GM18870 (cell line): Measurements from ENCODE around the gene KDM4C.
A peak's percentile ranks its signal among the peaks of the same experiment; 100 is the strongest.

Source experiments
- ATAC-seq: cut with Tn5 transposase; IDR thresholded peaks from one replicate; pipeline ENCODE4 v1.9.1; 2021; ENCODE audit warnings: moderate library complexity; ENCODE audit not compliant: unreplicated experiment

The KDM4C gene

DNA sequence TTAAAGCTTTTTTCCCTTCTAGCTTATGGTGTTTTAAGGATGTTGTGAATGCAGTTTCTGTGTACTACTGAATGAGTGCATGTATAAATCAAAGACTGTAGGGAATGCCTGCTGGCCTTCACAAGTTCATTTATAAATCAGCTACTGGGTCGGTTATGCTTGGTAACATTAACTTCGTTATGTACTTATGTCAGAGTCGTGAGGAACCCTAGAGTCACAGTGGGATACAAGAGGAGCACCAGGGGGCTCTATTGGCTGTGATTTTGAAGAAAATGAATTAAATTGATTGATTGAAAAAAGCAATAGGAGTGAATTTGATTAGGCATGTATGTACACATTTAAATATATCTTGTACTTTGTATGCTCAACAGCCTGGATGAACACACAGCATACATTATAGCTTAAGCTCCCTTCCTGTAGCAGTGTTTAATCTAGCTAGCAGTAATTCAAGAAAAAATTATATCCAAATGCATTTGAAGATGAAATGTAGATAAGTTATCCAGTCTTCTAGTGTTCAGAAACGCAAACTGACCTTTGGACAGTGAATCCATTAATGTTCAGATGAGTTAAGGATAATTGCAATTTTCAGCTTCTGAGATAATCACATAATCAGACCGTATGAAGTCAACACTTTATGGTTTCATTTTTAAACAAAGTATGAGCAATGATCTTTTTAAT lies 204.2 kb downstream of the KDM4C start:
- no peak for ATAC-seq

DNA sequence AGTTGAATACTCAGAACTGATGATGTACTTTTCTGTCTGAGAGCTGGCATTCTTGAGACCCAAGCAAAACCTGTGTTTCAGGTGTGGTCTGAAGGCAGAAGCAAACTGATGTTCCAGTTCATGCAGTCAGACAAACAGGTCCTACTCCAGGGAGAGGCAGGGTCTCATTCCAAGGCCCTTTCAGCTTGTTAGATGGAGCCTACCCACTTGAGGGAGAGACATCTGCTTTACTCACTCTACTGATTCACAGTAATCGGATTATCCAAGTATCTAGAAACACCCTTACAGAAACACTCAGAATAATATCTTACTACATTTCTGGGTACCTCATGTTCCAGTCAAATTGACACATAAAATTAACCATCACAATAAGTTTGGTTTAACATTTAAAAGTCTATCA lies 207.8 kb downstream of the KDM4C start:
- ATAC-seq: no peak

DNA sequence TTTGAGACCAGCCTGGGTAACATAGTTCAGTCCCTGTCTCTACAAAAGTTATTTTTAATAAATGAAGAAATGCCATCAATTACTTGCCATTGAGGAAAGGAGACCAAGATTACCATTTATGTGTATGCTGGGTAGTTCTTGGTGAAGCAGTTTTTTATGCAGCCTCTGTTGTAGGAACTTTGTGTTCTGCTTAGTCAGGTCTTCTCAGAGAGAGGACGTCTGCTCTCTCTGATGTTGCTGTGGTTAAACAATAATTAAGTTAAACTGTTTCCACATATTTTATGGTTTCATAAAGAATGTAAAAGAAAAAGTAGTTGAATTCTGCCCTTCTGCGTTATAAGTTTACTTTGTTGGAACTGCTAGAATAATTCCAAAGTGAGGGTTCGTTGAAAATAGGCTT lies 210.5 kb downstream of the KDM4C start:
- no peak for ATAC-seq

DNA sequence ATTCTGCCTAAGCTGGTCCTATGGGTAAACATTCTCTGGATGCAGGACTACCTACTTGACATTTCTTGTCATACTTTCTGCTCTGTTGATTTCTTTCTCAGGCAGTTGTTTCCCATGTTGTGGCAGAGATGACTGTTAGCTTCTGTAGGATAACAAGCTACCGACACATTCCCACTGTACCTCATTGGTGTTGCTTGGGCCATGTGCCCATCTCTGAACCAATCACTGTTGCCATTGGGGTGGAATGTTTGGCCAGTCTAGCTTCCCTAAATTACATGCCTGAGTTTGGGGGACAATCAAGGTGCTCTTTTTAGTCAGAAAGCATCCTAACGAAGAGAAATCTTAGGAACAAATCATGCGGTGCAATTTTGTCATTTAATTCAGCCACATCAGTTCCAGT lies 212.0 kb downstream of the KDM4C start:
- no peak for ATAC-seq

DNA sequence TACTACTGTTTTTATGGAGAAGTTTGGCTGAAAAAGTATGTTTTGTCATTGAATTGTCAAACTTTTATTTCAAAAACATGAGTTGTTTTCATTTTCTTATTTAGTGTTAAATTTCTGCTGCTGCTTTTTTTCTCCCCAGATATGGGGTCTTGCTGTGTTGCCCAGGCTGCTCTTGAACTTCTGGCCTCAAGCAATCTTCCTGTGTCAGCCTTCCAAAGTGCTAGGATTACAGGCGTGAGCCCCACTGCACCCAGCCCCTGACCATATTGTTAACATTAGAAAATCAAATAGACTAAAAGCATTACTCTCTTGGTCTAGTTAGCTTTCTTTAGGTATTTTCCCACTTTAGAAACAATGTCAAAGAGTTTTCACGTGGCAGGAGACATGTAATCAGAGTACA lies 215.3 kb downstream of the KDM4C start:
- no peak for ATAC-seq

DNA sequence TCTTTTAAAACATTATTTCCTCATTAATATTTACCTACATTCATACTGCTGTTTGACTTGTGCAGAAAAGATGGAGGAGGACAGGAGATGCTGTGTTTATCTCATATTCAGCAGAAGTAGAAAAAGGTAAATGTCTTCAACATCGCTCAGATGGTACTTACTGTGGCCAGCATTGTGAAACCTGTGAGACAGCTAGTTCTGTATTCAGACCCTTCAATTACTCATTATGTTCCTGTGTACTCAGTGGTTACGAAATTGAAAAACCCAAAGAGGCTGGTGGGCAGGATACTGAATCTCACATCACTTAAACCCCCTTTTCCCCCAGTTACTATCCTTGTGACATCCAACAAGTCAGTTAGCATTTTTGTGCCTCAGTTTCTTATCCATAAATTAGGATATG lies 216.0 kb downstream of the KDM4C start:
- peak; percentile 99 for ATAC-seq

DNA sequence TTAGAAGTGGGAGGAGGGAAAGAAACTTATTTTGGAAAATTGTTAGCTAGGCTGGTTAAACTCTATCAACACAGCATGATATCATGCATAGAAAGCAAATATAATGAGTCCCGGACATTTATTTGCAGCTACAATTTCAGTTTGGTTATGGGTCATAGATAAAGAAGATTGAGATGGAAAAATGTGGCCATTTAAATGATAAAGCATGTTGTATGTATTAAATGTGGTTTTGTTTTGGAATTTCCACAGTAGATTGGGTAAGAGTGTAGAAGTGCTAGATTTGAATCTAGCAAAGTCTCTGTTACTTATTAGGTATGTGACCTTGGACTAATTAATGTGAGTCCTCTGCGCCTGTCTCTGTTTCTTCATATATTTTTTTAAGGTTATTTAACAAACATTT lies 217.4 kb downstream of the KDM4C start:
- no peak for ATAC-seq

DNA sequence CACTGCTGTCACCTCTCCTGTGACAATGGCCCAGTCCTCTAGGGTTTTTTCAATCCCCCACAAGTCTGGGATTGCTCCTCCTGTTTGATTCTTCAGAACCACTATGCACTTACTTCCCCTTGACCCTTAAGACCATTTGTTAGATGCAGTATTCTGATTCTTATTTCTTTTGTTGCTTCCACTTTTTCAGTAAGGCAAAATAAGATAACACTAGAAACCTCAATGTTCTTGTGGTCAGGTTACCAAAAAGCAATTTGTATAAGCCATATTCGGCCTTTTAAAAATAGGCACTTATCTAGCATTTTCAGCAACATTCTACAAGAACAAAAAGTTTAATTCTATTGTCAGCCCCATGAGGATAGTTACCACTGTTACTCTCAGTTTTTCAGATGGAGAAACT lies 220.0 kb downstream of the KDM4C start:
- no peak for ATAC-seq

DNA sequence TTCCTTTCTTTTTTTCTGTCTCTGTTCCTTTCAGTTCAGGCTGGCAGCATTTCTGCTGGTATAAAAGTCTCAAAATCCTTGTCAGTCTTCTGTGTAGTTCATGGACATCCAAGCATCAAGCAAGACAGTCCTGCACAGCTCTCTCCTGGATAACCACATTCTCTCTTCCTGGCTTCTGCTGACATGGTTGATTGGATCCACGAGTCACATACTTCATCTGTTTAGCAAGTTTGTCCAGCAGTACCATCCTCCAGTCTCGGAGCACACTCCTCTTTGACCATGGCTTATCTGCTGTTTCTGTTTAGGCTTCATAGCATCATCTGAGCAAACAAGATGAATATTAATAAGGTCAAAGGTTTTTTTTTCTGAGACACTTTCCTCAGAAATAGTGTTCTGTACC lies 220.8 kb downstream of the KDM4C start:
- no peak for ATAC-seq

DNA sequence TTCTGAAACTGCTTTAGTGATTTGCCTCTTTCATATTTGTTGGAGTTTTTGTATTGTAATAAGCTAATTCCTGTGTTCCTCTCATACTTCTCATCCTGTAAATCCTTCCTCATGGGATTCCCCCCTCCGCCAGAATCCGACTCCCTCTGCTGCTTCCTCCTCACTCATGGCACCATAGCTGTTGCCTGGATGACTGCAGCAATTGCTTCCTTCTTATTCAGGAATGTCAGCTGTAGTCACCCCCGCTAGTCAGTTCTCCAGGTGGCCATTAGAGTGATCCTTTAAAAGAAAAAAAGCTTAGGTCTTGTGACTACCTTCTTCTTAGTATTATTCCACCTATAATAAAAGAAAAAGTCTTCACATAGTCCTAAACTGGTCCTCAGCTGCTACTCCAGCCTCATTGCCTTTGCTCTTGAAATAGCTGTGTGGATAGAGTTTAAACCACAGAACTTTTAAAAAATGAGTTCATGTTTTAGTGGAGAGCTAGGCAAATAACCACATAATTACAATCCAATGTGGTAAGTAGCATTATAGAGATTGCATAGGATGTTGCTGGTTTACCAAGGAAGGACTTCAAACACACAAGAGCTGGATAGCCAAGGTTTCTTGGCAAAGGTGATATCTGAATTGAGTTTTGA lies 227.3 kb downstream of the KDM4C start:
- ATAC-seq: no peak

DNA sequence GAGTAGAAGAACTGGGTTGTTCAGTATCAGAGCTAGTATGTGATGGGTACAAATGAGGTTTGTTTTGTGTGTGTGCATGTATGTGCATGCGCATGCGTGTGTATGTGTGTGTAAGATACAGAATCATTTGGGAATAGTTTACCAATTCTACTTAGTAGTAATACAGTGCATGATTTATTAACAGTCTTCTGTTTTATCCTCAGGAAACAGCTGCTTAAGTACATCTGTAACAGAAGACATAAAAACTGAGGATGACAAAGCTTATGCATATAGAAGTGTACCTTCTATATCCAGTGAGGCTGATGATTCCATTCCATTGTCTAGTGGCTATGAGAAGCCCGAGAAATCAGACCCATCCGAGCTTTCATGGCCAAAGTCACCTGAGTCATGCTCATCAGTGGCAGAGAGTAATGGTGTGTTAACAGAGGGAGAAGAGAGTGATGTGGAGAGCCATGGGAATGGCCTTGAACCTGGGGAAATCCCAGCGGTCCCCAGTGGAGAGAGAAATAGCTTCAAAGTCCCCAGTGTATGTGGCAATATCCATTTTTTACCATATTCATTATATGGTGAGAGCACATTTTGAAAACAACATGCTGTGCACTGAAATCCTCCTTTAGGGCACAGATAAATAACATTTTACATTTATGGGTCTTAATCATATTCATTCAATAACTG lies 228.5 kb downstream of the KDM4C start:
- no peak for ATAC-seq

DNA sequence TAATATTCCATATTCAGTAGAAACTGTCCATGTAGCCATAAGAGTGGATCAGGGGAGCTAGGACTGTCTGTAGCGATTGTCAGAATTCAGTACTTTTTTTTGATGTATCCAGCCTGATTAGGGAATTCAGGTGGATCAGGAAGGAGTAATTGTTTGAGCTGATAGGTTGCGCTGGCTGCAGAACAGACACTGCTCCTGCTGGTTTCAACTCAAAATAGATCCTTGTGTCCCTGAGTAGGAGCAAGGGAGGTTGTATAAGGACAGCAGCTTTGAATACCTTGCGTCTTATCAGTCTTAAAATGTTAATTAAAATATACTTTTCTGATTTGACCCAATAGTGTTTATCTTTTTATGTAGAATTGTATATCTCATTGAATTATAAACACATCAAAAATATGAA lies 229.6 kb downstream of the KDM4C start:
- ATAC-seq: no peak

DNA sequence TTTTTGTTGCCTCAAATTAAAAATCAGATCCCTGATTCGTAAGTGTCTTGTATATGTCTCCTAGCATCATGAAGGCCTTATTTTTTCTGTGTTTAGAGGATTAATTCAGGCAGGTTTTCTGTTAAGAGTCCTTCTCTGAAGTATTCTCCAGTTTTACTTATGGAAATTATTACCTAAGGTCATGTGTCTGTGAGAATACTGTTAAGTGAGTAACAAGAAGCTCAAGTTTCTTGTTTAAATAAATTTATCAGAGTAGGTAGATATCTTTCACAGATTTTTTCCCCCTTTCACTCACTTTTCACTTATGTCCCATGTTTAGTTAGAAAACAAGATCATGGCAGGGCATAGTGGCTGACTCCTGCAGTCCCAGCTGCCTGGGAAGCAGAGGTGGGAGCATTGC lies 233.6 kb downstream of the KDM4C start:
- no peak for ATAC-seq

DNA sequence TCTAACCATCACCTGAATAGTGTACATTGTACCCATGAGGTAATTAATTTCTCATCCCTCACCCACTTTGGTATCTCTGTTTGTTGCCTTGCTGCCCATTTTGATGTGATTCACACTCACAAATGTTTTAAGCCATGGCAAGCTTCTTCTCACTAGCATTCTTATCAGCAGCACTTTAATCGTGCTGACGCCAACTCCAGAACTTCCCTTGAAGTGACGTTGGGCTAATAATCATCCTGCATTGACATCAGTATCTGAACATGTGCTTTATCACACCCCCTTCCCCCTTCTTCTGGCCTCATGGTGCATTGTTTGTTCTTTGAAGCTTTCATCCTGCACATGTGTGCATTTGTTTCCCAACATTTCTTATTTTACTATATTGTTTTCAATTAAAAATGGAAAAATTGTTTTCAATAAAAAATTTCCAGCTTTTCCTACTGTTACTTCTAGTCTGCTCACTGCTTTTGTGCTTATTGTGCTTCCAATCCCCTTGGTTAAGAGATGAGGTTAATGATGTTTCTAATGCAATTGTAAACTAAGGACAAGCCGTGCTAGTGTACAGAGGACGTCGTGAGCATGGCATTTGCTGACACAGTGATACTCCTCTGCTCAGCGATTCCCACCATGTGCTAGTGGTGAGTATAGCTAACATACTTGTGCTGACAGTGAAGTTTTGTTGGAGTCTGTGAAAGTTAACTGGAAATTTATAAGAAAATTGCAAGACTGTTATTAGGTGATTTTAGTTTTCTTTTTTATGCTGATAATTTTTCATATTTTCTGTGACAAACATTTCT lies 238.5 kb downstream of the KDM4C start:
- no peak for ATAC-seq

DNA sequence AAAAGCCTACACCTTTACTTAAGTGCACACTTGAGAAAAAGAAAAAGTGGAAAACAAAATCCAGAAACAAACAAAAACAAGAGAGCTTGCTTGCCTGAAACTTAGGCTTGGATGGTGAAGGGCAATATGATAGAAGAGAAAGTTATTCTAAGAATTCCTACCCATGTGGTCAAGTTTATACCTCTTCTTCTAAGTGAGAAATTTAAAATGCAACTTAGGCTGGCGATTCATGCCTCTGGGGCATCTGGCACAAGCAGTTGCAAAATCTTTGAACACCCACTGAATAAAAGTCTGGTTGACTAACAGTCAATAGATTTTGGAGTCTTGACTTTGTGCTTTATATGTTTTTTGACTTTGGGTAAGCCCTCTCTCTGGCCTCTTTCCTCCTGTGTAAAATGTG lies 239.6 kb downstream of the KDM4C start:
- no peak for ATAC-seq

DNA sequence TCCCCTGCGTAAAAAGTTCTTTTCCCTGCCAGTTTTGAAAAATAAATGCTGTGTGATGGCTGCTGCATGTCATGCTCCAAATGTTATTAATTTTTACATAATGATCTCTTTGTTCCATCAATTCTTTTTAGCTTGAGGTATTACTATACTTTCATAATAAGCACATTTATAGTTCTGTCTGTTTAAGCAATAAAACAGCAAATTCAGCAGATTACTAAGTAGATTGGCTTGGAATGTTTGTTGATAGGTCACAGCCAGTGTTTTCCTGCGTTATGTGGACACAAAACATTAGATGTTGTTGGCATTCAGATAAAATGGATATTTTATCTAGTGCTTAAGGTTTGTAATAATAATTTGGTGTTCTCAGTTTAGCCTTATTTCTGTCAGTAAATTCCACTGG lies 242.0 kb downstream of the KDM4C start:
- no peak for ATAC-seq

DNA sequence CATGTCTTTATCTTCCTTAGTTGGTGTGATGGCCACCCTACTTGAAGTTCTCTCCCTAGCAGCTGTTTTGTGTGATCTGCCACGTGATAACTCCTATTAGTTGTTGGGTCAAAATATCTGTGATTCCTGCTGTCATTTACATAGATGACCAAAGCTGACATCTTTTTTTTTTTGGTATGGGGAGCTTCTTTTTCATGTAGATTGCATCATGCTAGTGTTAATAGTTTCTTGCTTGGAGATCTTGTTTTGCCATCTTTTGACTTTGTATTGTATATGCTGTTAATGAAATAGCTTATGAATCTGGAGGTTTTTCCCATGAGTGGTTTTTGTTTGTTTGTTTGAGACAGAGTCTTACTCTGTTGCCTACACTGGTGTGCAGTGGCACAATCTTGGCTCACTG lies 243.8 kb downstream of the KDM4C start:
- ATAC-seq: no peak

DNA sequence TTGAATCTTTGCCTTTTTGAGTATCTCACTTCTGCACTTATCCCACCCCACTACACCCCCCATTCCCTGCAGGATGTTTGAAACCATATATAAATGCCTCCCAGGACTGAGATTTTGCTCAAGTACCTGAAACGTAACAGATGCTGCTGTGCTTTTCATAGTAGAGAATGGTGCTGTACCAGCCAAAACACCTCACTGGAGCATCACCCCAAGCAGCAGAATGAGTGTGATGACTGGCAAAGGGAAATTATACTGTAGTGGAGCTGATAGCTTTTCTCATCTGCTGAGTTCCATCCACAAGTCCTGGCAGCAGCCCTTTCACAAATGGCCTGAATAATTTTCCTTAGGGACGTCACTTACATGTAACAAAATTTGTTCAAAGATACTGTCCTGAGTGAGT lies 246.1 kb downstream of the KDM4C start:
- no peak for ATAC-seq

DNA sequence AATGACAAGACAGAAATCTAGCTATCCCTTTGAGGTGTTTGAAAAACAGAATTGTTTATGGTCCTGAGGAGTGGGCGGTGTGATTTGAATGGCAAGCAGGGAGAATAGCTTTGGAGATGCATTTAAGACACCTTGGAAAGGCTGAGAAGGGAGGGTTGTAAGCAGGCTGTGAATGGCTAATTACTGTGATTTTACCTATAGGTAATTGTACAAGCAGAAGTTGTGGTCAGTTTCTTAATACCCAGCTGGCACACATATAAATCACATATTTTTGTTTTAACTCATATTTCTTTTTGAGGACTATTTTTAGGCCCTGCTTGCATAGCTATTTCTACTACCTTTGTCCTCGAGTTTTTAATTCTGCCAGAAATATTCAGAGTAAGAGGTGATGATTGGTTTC lies 248.6 kb downstream of the KDM4C start:
- ATAC-seq: no peak

DNA sequence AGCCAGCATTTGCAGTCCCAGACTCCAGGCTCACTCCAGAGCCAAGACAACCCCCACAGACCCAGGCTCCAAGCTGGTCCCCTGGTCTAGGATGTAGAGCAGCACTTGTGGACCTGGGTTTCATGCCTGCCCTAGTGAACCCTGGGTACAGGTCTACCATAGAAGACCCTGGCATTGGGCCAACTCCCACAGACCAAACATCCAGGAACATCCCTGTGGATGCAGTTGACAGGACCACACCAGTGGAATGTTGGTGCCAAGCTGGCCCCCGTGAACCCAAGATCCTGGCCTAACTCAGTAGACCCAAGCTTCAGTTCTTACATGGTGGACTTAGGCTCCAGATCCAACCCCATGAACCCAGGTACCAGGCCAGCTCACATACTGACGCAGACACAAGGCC lies 250.6 kb downstream of the KDM4C start:
- ATAC-seq: no peak

DNA sequence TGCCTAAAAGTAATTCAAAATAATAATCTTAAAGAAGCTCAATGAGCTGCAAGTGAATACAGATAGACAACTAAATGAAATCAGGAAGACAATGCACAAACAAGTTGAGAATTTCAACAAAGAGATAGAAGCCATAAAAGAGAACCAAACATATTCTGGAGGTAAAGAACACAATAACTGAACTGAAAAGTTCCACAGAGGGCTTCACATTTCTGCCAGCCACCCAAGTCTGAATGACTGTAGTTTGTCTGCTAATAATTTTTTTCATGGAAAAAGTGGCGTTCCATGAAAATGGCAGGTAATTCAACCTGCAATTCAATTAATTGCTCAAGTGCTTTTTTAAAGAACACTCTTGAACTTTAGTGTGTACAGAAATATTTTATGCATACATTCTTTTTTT lies 251.3 kb downstream of the KDM4C start:
- no peak for ATAC-seq
